GM19468 (cell line): Measurements from ENCODE around the gene ZSCAN20.
"Not testable (repeated sequence)": the region's sequence is repeated elsewhere in the genome, so short reads cannot be mapped to it uniquely, and the experiment has no call there.

Source experiments
- ATAC-seq: cut with Tn5 transposase; IDR thresholded peaks from one replicate; pipeline ENCODE4 v1.9.1; 2021; ENCODE audit warnings: mild to moderate bottlenecking, moderate library complexity, moderate number of reproducible peaks; ENCODE audit not compliant: unreplicated experiment; ENCODE audit errors: extremely low read depth

ZSCAN20 gene

GRCh38 chr1:33473900-33474299 is 1.5 kb downstream of the ZSCAN20 start:
- no peak for ATAC-seq

GRCh38 chr1:33477451-33477850 is 5.0 kb downstream of the ZSCAN20 start:
- no peak for ATAC-seq

GRCh38 chr1:33482412-33482811 is 10.0 kb downstream of the ZSCAN20 start:
- no peak for ATAC-seq

GRCh38 chr1:33488624-33489023 is 16.2 kb downstream of the ZSCAN20 start:
- no peak for ATAC-seq

GRCh38 chr1:33494929-33495328 is 22.5 kb downstream of the ZSCAN20 start:
- no peak for ATAC-seq

- ATAC-seq: no peak
Measured at GRCh38 chr1:33497410-33497809, 25.0 kb downstream of the ZSCAN20 start.

GRCh38 chr1:33500547-33500946 is 28.1 kb downstream of the ZSCAN20 start:
- no peak for ATAC-seq

GRCh38 chr1:33501309-33501708 is 28.9 kb downstream of the ZSCAN20 start:
- ATAC-seq: no peak

GRCh38 chr1:33501774-33502173 is 29.3 kb downstream of the ZSCAN20 start:
- ATAC-seq: no peak

GRCh38 chr1:33502726-33503125 is 30.3 kb downstream of the ZSCAN20 start:
- no peak for ATAC-seq

GRCh38 chr1:33503506-33503905 is 31.1 kb downstream of the ZSCAN20 start:
- no peak for ATAC-seq

GRCh38 chr1:33507661-33508060 is 35.2 kb downstream of the ZSCAN20 start:
- no peak for ATAC-seq

GRCh38 chr1:33508151-33508550 is 35.7 kb downstream of the ZSCAN20 start:
- no peak for ATAC-seq

- not testable (repeated sequence) for ATAC-seq
Measured at GRCh38 chr1:33509276-33509675, 36.8 kb downstream of the ZSCAN20 start.

- no peak for ATAC-seq
Measured at GRCh38 chr1:33512226-33513011, 40.0 kb downstream of the ZSCAN20 start.

- no peak for ATAC-seq
Measured at GRCh38 chr1:33515112-33515511, 42.7 kb downstream of the ZSCAN20 start.

GRCh38 chr1:33515607-33516006 is 43.2 kb downstream of the ZSCAN20 start:
- no peak for ATAC-seq

GRCh38 chr1:33516428-33516827 is 44.0 kb downstream of the ZSCAN20 start:
- no peak for ATAC-seq

- ATAC-seq: no peak
Measured at GRCh38 chr1:33516891-33517567, 44.6 kb downstream of the ZSCAN20 start.

- ATAC-seq: no peak
Measured at GRCh38 chr1:33517596-33518250, 45.3 kb downstream of the ZSCAN20 start.

GRCh38 chr1:33519240-33519884 is 46.9 kb downstream of the ZSCAN20 start:
- ATAC-seq: no peak
